Hematopoietic multipotent progenitor cell treated with erythropoietin and hydrocortisone succinate and interleukin-3 and kit ligand, for 17 days (in vitro differentiated cells): ENCODE results near the gene ZBED4.
A peak's percentile ranks its signal among the peaks of the same experiment; 100 is the strongest.

Experiments
- DNase-seq: peaks from one replicate; pipeline ENCODE4 v3.0.0-alpha.2; 2015; ENCODE audit warnings: low spot score

Gene ZBED4

DNA sequence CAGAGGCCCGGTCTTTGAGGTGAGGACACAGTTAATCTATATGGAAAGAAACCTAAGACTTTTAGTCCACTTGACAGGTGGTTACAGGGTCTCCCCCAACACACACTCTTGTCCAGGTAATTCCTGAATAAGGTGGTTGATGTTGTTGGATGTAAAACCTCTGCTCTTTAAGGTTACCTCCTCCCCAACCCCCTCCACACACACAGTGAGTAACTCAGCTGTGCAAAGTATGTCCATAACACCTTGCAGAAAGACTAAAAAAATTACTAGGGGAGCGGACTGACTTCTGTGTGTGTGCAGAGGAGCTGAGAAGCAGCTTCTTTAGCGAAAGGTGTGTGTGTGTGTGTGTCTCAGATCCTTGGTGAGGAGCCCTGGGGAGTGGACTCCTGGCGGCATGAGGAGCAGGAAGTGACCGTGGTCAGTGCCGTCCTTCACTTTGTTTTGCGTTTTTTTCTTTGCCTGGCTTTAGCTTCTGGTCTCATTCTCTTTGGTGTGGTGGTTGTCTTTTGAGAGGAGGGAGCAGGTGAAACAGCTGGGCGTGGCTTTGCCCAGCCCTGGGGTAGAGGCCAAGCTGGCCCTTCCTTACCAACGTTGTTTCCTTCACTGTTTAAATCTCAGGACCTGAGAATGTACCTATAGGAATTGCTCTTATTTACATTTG is 1.7 kb downstream of the ZBED4 start:
- peak; percentile 11 for DNase-seq

DNA sequence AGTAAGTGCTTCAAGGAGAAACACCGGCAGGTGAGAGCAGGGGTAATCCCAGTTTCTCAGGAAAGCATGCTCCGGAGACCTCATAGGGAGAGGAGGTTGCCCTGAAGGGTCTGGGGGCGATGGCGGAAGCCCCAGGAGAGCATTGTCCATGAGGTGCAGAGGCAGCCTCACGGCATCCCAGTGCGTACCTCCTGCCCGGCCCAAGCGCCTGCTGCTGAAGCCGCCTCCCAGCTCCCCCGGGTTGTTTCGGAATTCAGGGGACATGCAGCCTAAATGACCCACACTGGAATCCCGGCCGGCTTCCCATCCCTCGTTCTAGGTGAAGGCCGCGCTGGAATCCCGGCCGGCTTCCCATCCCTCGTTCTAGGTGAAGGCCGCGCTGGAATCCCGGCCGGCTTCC is 2.7 kb downstream of the ZBED4 start:
- no peak for DNase-seq

DNA sequence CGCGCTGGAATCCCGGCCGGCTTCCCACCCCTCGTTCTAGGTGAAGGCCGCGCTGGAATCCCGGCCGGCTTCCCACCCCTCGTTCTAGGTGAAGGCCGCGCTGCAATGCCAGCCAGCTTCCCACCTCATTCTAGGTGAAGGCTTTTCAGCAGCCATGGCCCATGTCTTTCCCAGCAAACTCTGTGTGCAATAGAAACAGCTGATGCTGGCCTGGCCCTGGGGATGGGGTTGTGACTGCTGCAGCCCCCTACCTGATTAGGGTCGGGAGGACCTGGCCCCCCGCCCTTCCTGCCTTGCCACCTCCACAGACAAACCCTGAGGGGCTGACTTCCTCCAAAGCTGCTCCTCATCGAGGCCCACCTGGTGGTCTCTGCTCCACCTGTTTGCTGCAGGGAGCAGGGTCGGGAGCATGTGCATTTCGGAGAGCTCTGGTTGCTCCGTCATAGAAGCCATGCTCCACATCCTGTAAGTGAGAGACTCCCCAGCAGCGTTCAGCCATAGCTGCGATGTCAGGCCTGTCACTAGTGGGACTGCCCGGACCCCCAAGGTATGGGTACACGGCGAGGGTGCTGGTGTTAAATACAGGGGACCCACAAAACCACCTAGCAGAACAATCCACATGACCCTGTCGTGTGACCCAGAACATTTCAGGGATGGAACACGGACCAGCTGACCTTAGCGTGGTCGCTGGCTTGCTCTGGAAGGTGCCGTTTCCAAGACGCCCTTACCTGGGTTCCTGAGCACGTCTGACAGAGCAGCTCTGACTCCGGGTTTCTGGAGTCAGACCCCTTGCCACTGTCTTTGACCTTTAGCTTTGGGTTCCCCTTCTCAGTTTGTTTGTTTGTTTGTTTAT is 3.3 kb downstream of the ZBED4 start:
- DNase-seq = no peak

DNA sequence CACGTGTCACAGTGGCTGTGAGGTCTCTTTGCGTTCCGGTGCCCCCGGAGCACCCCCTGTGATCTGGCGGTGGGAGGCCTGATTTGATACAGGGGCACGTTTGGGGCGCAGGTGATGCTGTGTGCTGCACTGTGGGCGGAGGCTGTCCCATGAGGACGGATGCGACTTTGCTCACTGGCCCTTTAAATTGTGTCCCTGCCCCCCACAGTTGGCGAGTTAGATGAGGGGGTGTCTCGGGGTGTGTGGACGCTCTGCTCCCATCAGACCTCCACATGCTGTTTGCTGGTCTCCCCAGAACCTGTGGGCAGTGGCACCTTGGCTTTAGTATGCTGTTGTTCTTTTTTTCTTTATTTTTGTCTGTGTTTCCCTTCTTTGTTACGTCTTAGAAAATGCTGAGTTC is 5.2 kb downstream of the ZBED4 start:
- DNase-seq = no peak

DNA sequence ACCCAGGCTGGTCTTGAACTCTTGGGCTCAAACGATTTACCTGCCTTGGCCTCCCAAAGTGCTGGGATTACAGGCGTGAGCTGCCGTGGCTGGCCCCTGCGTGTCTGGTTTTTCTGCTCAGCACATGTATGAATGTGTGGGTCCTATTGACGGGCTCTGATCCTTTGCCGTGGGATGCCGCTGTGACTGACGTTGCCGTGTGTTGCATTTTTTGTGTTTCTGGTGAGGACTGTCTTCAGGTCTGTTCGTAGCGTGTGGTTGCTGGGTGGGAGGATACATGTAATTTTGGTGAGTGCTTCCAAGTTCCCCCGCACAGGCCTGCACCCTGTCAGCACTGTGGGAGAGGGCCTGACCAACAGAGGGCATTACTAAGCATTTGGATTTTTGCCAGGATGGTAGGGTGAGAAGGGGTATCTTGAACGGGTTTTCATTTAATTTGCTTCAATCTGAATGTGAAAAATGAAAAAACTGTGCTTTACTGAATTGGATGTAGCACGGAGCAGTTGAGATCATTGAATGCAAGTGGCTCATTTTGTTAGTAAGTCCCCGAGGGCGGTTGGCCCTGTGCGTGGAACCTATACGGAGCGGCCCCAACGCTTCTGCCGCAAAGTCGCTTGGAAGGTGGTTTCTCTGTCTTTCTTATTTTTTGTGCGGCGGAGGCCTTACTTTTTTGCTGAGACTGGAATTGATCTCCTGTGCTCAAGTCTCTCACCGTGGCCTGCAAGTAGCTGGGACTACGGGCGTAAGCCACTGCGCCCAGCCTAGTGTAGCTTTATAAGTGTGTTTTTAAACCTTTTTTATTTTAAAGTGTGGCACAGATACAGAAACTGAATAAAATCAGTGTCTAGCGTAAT is 8.2 kb downstream of the ZBED4 start:
- DNase-seq = no peak

DNA sequence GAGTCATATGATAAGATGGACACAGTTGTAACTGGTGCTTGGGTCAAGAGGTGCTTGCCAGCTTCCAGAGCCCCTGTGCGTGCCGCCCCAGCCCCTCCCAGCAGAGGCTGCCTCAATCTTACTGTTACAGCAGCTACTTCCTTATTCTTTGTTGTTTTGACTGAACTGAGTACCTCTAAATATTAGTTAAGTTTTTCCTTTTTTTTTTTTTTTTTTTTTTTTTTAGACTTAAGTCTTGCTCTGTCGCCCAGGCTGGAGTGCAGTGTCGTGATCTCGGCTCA is 8.8 kb downstream of the ZBED4 start:
- DNase-seq = no peak

DNA sequence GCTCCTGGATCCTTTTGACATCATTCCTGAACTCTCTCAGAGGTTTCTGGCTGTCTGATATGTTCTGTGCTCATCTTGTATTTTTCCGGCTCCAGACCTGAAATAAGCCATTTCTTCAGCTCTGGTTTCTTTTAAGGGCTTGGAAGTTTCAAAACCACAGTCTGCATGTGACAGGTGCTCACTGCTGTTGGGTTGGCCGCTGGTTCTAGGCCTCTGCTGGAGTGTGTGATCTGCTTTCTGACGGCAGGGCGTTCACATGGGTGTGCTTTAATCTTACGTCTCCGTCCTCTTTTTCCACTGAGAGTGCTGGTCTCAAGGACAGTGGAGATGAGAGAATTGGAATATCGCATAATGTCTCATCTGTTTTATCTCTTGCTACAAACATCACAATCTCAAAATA is 10.3 kb downstream of the ZBED4 start:
- no peak for DNase-seq

DNA sequence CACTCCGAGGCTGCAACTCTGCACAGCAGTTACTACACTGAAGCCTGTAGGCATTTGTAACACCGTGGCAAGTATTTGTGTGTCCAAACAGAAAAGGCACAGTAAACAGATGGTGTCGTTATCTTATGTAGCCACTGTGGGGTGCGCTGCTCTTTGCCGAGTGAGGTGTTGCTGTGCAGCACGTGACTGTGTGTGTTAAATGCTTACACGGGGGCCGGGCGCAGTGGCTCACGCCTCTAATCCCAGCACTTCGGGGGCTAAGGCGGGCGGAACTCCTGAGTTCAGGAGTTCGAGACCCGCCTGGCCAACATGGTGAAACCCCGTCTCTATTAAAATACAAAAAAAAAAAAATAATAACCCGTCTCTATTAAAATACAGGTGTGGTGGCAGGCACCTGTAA is 11.5 kb downstream of the ZBED4 start:
- no peak for DNase-seq

DNA sequence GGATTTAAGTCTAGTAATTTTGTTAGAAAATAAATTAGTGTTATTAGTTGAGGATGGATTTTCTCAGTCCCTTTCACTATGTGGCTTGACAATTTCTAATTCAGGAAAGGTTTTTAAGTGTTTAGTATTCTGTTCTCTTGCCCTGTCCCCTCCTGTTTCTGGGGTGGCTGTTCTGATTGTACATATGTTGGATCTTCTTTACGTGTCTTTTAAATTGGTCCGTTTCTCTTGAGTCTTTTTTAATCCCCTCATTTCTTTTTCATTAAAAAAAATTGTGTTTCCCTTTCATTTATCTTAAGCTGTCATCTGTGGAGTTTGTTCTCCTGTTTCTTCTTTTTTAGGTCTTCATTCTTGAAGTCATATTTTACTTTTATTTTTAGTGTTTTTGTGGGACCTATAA is 12.5 kb downstream of the ZBED4 start:
- no peak for DNase-seq

DNA sequence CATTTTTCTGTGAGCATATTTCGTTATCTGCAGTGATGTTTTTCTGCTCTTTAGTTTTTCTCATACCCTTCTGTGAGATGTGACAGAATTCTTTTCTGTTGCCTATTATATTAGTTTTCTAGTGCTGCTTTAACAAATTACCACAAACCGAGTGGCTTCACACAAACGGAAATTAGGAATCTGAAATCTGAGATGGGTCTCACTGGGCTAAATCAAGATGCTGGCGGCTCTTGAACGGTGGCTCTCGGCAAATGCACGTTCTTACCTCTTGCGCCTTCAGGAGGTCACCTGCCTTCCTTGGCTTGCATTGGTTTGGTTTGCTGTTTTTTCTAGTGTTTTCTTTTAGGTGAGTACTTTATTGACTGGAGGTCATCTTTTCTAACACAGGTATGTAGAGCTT is 13.0 kb downstream of the ZBED4 start:
- no peak for DNase-seq

DNA sequence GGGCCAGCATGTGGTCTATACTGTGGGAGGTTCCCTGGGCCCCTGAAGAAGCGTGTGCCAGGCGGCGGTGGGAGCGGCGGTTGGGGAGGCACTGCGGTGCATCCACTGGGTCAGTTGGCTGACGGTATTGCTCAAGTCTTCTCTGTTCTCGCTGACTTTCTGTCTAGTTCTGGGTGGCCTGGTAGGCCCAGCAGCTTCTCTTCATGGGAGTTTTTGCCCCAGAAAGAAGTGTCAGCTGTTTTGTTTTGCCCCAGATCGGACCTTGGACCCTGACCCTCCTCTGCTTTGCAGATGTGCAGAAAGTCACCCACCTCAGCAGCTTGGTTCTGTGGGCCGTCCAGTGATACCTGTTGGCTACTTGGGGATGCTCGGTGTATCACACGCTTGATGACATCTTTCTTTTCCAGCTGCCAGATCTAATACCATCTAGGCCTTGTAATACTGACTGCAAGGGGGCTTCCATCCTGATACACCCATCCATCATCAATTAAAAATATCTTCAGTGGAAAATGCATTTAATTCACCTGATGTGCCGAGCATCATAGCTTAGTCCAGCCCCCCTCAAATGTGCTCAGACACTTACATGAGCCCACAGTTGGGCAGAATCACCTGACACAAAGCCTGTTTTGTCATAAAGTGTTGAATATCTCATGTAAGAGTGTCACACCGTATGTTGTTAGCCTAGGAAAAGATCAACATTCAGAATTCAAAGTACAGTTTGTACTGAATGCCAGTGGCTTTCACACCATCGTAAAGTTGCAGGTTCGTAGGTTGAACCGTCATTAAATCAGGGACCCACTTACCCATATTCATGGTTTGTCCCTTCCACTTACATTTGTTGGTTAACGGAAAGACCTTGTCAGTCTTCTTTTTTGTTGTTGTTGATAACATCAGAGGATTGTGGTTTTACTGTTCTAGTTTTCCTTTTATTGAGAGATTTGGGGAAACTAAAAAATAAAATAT is 13.9 kb downstream of the ZBED4 start:
- no peak for DNase-seq

DNA sequence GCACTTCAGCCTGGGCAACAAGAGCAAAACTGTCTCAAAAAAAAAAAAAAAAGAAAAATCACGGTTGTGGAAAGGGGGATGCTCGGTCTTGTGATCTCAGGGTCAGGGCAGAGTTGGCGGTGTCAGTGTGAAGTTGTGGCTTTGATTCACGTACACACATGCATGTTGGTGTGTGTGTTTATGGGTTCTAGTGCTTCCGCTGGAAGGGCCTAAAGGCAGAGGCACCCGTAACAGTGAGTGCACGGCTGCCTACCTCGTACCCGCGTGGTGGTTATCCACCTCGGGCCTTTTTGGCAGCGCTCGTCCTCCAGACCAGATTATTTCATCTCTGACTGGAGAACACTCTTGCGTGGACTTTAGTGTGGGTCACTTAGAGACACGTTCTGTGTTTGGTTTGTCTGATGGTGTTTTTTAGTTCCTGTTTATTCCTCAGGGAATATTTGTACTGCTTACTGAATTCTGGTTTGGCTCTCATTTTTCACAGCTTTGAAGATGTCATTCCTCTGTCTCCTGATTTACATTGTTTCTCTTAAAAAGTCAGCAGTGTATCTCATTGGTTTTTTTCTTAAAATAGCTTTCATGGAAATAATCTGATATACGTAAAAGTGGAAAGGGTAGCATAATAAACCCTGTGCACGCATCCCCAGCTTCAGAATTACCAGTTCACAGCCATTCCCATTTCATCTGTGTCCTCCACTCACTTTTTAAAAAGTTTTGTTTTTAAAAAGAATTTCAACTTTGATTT is 15.6 kb downstream of the ZBED4 start:
- no peak for DNase-seq

DNA sequence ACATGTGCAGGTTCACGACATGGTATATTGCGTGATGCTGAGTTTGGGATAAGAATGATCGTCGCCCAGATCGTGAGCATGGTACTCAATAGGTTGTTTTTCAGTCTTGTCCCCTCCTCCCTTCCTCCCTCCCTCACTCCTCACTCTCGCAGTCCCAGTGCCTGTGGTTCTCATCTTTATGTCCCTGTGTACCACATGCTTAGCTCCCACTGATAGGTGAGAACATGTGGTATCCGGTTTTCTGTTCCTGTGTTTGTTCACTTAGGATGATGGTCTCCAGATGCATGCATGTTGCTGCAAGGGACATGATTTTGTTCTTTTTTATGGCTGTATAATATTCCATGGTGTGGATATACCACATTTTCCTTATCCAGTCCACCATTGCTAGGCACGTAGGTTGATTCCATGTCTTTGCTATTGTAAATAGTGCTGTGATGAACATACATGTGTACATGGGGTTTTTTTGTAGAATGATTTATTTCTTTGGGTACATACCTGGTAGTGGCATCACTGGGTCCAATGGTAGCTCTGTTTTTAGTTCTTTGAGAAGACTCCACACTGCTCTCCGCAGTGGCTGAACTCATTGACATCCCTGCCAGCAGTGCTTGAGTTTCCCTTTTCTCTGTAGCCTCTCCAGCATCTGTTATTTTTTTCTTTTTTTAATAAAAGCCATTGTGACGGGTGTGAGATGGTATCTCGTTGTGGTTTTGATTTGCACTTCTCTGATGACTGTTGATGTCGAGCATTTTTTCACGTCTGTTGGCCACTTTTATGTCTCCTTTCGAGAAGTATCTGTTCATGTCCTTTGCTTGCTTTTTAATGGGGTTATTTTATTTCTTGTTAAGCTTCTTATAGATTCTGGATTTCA is 16.4 kb downstream of the ZBED4 start:
- no peak for DNase-seq

DNA sequence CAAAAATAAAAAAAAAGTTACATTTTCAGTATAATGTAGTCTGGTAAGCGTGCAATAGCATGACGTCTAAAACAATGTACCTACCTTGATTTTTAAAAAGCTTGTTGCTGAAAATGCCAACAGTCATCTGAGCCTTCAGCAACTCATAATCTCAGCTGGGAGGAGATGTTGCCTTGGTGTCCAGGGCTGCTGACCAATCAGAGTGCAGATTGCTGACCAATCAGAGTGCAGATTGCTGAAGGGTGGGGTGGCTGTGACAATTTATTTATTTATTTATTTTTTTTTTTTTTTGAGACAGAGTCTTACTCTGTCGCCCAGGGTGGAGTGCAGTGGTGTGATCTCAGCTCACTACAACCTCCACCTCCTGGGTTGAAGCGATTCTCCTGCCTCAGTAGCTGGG is 17.8 kb downstream of the ZBED4 start:
- peak; percentile 18 for DNase-seq

DNA sequence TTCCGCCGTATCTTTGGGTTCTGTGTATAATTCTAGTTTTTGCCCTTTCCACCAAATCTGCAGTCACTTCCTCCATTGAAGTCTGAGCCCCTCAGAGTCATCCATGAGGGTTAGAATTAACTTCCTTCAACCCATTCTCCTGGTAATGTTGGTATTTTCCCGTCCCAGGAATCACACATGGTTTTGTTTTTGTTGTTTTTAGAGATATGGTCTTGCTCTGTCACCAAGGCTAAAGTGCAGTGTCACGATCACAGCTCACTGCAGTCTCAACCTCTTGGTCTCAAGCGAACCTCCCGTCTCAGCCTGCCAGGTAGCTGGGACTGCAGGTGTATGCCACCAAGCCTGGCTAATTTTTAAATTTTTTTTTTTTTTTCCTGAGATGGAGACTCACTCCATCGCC is 18.7 kb downstream of the ZBED4 start:
- DNase-seq = no peak

DNA sequence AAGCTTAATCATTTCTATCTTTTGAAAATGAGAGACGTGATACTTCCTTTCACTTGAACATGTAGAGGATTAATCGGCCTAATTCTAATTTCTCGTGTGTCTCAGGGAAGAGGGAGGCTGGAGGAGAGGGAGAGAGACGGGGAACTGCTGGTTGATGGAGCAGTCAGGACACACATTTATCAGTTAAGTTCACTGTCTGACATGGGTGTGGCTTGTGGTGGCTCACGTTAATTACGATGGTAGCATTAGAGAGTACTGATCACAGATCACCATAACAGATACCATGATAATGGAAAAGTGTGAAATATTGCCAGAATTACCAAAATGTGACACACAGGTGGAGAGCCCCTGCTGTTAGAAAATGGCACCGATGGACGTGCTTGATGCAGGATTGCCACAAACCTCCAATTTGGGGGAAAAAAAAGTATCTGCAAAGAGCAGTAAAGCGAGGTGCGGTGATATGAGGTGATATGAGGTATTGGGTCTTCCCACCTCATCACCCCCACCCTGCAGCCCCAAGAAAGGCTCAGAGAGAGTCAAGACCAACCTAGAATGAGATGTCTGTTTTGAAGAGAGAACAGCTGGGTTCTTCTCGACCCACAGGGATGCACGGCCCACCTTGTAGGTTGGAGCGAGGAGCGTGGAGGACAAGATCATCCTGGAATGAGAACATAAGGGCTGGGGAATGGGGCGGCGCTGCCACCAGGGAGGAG is 19.7 kb downstream of the ZBED4 start:
- DNase-seq = no peak

DNA sequence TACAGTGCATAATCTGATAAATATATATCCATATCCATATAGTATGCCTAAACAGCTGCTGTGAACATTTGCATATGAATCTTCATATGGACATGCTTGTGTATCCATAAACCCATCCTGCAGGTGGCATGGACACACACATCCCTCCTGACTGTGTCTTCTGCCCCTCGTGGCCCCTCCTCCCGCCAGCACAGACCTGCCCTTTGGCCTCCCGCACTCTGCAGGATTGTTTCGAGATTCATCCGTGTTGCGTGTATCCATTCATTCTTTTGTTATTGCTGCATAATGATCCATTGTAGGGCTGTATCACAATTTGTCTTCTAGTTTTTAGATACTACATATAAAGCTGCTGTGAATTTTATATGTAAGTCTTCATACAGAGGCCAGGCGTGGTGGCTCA is 24.0 kb downstream of the ZBED4 start:
- DNase-seq = no peak

DNA sequence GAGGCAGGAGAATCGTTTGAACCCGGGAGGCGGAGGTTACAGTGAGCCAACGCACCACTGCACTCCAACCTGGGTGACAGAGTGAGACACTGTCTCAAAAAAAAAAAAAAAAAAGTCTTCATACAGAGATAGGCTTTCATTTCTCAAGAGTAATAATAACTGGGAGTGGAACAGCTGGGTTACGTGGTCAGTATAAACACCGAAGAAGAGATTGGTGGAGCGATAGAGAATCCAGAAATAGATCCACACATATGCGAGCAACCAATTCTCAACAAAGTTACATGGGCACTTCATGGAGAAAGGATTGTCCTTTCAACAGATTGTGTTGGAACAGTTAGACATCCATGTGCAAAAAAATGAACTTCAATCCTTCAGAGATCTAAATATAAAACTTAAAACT is 24.6 kb downstream of the ZBED4 start:
- DNase-seq = no peak

DNA sequence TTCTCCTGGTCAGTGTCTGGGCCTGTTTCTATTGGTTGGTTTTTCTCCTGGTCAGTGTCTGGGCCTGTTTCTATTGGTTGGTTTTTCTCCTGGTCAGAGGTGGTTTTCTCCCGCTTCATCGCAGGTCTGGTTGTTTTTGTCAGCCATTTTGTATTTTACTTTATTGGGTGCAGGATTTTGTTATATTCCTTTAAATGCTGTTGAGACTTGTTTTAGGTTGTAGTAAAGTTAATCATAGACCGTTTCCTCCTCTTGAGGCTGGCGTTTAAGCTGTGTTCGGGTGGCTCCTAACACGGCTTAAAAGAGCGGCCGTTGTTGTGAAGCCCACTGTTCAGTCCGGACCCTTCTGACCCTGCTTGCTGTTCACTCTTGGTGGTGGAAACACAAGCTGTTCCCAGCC is 26.2 kb downstream of the ZBED4 start:
- no peak for DNase-seq

DNA sequence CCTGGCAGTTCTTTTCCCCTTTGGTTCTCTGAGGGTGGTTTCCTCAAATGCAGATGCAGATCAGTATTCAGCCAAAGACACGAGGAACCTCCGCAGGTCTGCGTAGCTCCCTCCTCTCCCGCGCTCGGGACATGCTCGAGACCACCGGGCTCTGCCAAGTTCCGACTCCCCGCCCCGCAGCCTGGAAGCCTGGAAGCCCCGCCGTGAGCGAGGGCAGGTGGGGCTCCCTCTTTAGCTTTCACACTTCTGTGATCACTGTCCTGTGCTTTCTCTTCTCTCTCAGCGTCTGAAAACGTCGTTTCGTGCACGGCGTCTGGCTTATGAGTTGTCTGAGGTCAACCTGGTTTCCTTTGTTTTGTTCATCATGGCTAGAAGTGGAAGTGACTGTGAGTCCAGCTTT is 26.6 kb downstream of the ZBED4 start:
- DNase-seq = no peak
